Osteoblast (primary cell): ENCODE measurements around the gene SH3BP5. TPM values are rescaled to one million over a fixed set of nuclear protein-coding genes. Genes with fewer than 3 reads are reported as not detected.

Experiments
- DNase-seq: peaks from one replicate; pipeline ENCODE4 v3.0.0; 2011; ENCODE audit warnings: low spot score, mixed read lengths; ENCODE audit not compliant: insufficient read length; ENCODE audit errors: missing footprints
- H2AFZ ChIP-seq: 2 replicates; pipeline ENCODE4 v1.6.0; 2011; ENCODE audit warnings: mild to moderate bottlenecking, low read length
- H3K27ac ChIP-seq: 2 replicates; pipeline ENCODE4 v1.5.1; 2011; ENCODE audit warnings: mild to moderate bottlenecking, low read depth, low read length, moderate library complexity
- H3K27me3 ChIP-seq: 2 replicates; pipeline ENCODE4 v1.6.0; 2012; ENCODE audit warnings: mild to moderate bottlenecking, control low read depth, inconsistent platforms, low read length, moderate library complexity; ENCODE audit not compliant: insufficient read depth
- H3K36me3 ChIP-seq: 2 replicates; pipeline ENCODE4 v1.5.1; 2011; ENCODE audit warnings: mild to moderate bottlenecking, low read length, control low read depth, moderate library complexity; ENCODE audit not compliant: insufficient read depth
- H3K4me1 ChIP-seq: 2 replicates; pipeline ENCODE4 v1.5.1; 2011; ENCODE audit warnings: mild to moderate bottlenecking, low read length, control low read depth, moderate library complexity; ENCODE audit not compliant: insufficient read depth
- H3K4me2 ChIP-seq: 2 replicates; pipeline ENCODE4 v1.6.0; 2011; ENCODE audit warnings: mild to moderate bottlenecking, low read length; ENCODE audit not compliant: insufficient read depth
- H3K4me3 ChIP-seq: fragments of 200-600 bp; sonication (generic); 3 replicates; pipeline ENCODE4 v1.5.1; 2012; ENCODE audit warnings: mild to moderate bottlenecking, low read length, inconsistent platforms; ENCODE audit not compliant: insufficient read depth
- H3K79me2 ChIP-seq: 2 replicates; pipeline ENCODE4 v1.6.0; 2012; ENCODE audit warnings: mild to moderate bottlenecking, low read length, control low read depth, inconsistent platforms; ENCODE audit not compliant: insufficient read depth
- H3K9me3 ChIP-seq: 2 replicates; pipeline ENCODE4 v1.5.1; 2011; ENCODE audit warnings: low read depth, low read length, control low read depth
- H4K20me1 ChIP-seq: 2 replicates; pipeline ENCODE4 v1.6.0; 2012; ENCODE audit warnings: mild to moderate bottlenecking, low read length, control low read depth; ENCODE audit not compliant: insufficient read depth
- total RNA-seq: library from RNA; depleted of rRNA; stranded (reverse); fragments of >200 nt; gene quantifications from 2 replicates; pipeline ENCODE4 v1.2.3, GENCODE V29; 2012
- TF ChIP-seq, protein P1 (sequence below): IDR thresholded peaks from 2 replicates; pipeline ENCODE4 v1.5.1; 2011; ENCODE audit warnings: mild to moderate bottlenecking, low read depth, low read length, moderate library complexity; ENCODE audit errors: extremely low read depth

Gene SH3BP5
- total RNA-seq, 1 donor = 67.3 TPM

DNA sequence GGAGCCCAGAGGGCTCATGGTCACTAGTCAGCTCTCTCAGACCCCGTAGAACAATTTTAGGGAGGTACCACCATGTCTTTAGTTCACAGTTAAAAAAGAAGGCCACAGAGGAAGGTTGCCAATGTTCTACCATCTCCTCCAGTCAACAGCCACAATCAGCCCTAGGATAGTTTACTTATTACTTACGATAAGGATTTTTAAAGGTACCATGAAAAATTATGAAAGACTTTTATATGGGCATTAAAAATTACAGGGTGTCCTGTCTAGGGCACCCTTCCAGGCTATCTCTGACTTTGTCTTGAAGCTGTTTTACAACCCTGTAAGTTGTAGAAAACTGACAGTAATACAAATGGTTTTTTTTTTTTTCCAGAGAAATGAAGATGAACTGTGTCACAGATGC lies 68.5 kb downstream of the SH3BP5 start:
- Histone ChIP-seq H4K20me1 (peaks cover 17% of the 10 kb centered on the region), H3K36me3 (peaks cover 29% of the 10 kb centered on the region), H3K27ac (no peak overlapping the region), H3K27me3 (no peaks in the 10 kb centered on the region), H3K4me1 (peaks cover 7% of the 10 kb centered on the region), H3K9me3 (no peaks in the 10 kb centered on the region), H3K4me2 (no peak overlapping the region), H3K4me3 (no peak overlapping the region), H2AFZ (no peak overlapping the region), H3K79me2 (peaks cover 48% of the 10 kb centered on the region)
- TF ChIP-seq, protein P1, sequence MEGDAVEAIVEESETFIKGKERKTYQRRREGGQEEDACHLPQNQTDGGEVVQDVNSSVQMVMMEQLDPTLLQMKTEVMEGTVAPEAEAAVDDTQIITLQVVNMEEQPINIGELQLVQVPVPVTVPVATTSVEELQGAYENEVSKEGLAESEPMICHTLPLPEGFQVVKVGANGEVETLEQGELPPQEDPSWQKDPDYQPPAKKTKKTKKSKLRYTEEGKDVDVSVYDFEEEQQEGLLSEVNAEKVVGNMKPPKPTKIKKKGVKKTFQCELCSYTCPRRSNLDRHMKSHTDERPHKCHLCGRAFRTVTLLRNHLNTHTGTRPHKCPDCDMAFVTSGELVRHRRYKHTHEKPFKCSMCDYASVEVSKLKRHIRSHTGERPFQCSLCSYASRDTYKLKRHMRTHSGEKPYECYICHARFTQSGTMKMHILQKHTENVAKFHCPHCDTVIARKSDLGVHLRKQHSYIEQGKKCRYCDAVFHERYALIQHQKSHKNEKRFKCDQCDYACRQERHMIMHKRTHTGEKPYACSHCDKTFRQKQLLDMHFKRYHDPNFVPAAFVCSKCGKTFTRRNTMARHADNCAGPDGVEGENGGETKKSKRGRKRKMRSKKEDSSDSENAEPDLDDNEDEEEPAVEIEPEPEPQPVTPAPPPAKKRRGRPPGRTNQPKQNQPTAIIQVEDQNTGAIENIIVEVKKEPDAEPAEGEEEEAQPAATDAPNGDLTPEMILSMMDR = no peak
- peak; percentile 66 for DNase-seq

GRCh38 chr3:15263120-15263519 lies 69.3 kb downstream of the SH3BP5 start:
- Histone ChIP-seq H3K4me1 (no peaks in the 10 kb centered on the region), H4K20me1 (peaks cover 17% of the 10 kb centered on the region), H3K9me3 (no peaks in the 10 kb centered on the region), H3K36me3 (peaks cover 37% of the 10 kb centered on the region), H3K27ac (no peak overlapping the region), H3K4me3 (no peak overlapping the region), H2AFZ (no peak overlapping the region), H3K79me2 (peaks cover 48% of the 10 kb centered on the region), H3K27me3 (no peaks in the 10 kb centered on the region), H3K4me2 (no peak overlapping the region)
- TF ChIP-seq, protein P1 = no peak
- DNase-seq = no peak

DNA sequence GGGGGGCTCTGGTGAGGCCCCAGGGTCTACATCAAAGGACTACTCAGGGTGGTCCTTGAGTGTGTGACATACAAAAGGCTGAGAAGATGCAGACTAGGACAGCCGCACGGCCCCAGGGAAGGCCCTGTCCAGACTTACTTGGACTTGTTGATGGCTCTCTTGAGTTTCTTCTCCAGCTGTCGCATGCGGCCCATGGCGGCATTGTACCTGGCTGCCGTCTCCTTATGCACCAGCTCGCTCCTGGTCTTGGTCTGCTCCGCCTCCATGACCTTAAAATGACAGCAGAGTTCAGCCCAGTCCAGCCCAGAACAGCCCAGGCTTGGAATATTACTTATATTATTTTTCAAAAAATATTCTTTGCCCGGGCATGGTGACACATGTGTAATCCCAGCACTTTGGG lies 70.4 kb downstream of the SH3BP5 start:
- Histone ChIP-seq H3K36me3 (peaks cover 48% of the 10 kb centered on the region), H3K27me3 (no peaks in the 10 kb centered on the region), H3K79me2 (peaks cover 43% of the 10 kb centered on the region), H2AFZ (no peak overlapping the region), H3K4me3 (no peak overlapping the region), H3K9me3 (no peaks in the 10 kb centered on the region), H4K20me1 (peaks cover 10% of the 10 kb centered on the region), H3K4me1 (no peaks in the 10 kb centered on the region), H3K4me2 (no peak overlapping the region), H3K27ac (no peak overlapping the region)
- no peak for DNase-seq
- TF ChIP-seq, protein P1 = no peak

DNA sequence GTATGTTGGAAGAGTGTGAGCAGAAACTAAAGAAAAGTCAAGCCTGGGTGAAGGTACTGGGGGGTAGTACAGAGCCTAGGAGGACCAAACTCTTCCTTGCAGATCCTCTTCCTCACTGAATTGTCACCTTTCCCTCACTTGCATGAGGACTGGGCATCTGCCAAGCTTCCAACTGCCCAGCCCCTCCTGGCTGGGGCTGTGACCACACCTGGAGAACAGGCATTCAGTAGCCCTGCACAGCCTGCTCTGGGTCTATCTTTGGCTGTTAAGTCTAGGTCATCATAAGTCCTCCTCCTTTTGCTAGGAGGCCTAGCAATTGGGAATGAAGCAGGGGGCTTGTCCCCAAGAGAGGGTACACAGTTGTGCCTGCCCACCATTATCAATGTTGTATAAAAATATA lies 71.1 kb downstream of the SH3BP5 start:
- peaks cover 55% of the 10 kb centered on the region for H3K36me3 ChIP-seq
- peaks cover 35% of the 10 kb centered on the region for H3K79me2 ChIP-seq
- H2AFZ ChIP-seq = no peak overlapping the region
- H3K4me2 ChIP-seq = no peak overlapping the region
- no peak for DNase-seq
- H3K27me3 ChIP-seq = no peaks in the 10 kb centered on the region
- no peak overlapping the region for H3K4me3 ChIP-seq
- H3K9me3 ChIP-seq = no peaks in the 10 kb centered on the region
- no peaks in the 10 kb centered on the region for H3K4me1 ChIP-seq
- H3K27ac ChIP-seq = no peak overlapping the region
- H4K20me1 ChIP-seq = peaks cover 9% of the 10 kb centered on the region
- TF ChIP-seq, protein P1 = no peak
